ENCODE measurements around the gene ALDH4A1. TPM values are rescaled to one million over a fixed set of nuclear protein-coding genes. Genes with fewer than 3 reads are reported as not detected.

ALDH4A1 gene
- total and polyA plus RNA-seq, 2 experiments from 2014 or later = 11.3 to 33.8 TPM

DNA sequence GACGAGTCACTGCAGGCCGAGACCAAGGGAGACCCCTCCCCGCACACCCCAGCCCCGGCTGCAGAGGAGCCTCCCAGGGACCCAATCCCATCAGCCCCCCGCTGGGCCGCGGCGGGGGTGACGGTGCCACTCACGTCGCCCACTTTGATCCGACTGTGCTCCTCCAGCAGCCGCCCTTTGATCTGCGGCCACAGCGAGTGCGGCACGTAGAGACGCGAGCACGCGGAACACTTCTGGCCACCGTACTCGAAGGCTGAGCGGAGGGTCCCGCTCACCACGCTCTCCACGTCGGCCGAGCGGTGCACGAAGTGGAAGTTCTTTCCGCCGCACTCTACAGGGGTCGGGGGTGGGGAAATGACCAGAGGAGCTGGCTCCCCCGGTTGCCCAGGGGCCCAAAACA, 25.1 kb downstream of the ALDH4A1 start:
- ATAC-seq (no peak), DNase-seq (ENCODE audit: low spot score) (peak; percentile 8)
- Mint-ChIP-seq H3K27ac (no peak overlapping the region), H3K27me3 (ENCODE audit: insufficient read depth, low read depth, poor library complexity) (peaks cover 5% of the 10 kb centered on the region), H3K9me3 (no peaks in the 10 kb centered on the region), H3K4me1 (no peaks in the 10 kb centered on the region), H3K4me3 (no peak overlapping the region), H3K36me3 (ENCODE audit: low read depth) (peaks cover under 1% of the 10 kb centered on the region; the same call in 2 of the 3 replicates)
- H3K4me1 ChIP-seq (ENCODE audit: insufficient read depth) = peaks cover 5% of the 10 kb centered on the region; the same call in 1 of the 2 replicates
- H3K4me3 ChIP-seq = no peak overlapping the region
- H2AFZ ChIP-seq = no peak overlapping the region
- no peaks in the 10 kb centered on the region for H3K27me3 ChIP-seq (ENCODE audit: insufficient read depth)
- no peaks in the 10 kb centered on the region; the same call in 1 of the 2 replicates for H4K20me1 ChIP-seq (replicated peaks; ENCODE audit: insufficient read depth)
- H3K9me2 ChIP-seq (ENCODE audit: insufficient read depth) = no peaks in the 10 kb centered on the region
- no peak for TF ChIP-seq JUNB (IDR thresholded peaks at IDR 0.05; ENCODE audit: unreplicated experiment)
- TF ChIP-seq EZH2 (IDR thresholded peaks at IDR 0.05; ENCODE audit: low read depth, unreplicated experiment) = no peak
- TF ChIP-seq STAT1 (IDR thresholded peaks at IDR 0.05; ENCODE audit: unreplicated experiment) = no peak
- TF ChIP-seq CTCF (conservative IDR thresholded peaks at IDR 0.05; ENCODE audit: low read depth in 2 of 2) = no peak
- no peak for TF ChIP-seq EZH2phosphoT487 (IDR thresholded peaks at IDR 0.05; ENCODE audit: unreplicated experiment)
- TF ChIP-seq POLR2AphosphoS5 (IDR thresholded peaks at IDR 0.05; ENCODE audit: low read depth) = no peak
- no peak for TF ChIP-seq NANOG (IDR thresholded peaks at IDR 0.05; ENCODE audit: borderline replicate concordance)
- no peak for TF ChIP-seq REST (IDR thresholded peaks at IDR 0.05; ENCODE audit: unreplicated experiment)
- TF ChIP-seq CREB1 (CRISPR knock-in tag; IDR thresholded peaks at IDR 0.05; ENCODE audit: low read depth) = no peak
- no peak for TF ChIP-seq ZNF331 (CRISPR knock-in tag; IDR thresholded peaks at IDR 0.05; ENCODE audit: low read depth)
- no peak for TF ChIP-seq ZNF114 (CRISPR knock-in tag; IDR thresholded peaks at IDR 0.05)
- TF ChIP-seq, protein P1, sequence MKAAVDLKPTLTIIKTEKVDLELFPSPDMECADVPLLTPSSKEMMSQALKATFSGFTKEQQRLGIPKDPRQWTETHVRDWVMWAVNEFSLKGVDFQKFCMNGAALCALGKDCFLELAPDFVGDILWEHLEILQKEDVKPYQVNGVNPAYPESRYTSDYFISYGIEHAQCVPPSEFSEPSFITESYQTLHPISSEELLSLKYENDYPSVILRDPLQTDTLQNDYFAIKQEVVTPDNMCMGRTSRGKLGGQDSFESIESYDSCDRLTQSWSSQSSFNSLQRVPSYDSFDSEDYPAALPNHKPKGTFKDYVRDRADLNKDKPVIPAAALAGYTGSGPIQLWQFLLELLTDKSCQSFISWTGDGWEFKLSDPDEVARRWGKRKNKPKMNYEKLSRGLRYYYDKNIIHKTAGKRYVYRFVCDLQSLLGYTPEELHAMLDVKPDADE (IDR thresholded peaks at IDR 0.05) = no peak
- no peak for TF ChIP-seq ZNF462 (CRISPR knock-in tag; IDR thresholded peaks at IDR 0.05)
- H3K79me2 ChIP-seq (replicated peaks; ENCODE audit: insufficient read depth) = no peaks in the 10 kb centered on the region
- no peaks in the 10 kb centered on the region for H3F3A ChIP-seq (replicated peaks; ENCODE audit: low read depth)
- H3K4me2 ChIP-seq = no peak overlapping the region
- no peak overlapping the region for H3K27ac ChIP-seq (ENCODE audit: low read depth)
- no peaks in the 10 kb centered on the region for H3K36me3 ChIP-seq (ENCODE audit: insufficient read depth)
